Mucosa of rectum (tissue), 2 donors: Measurements from ENCODE around the gene PPP4R3B.
"Not testable (repeated sequence)": the region's sequence is repeated elsewhere in the genome, so short reads cannot be mapped to it uniquely, and the experiment has no call there.

Source experiments
- H3K27ac ChIP-seq, 2 donors: one replicate each; pipeline ENCODE4 v1.7.0; 2013; ENCODE audit warnings: inconsistent platforms in 2 of 2, low read depth in 2 of 2, low read length in 2 of 2
- H3K27me3 ChIP-seq, 2 donors: one replicate each; pipeline ENCODE4 v1.7.0; 2013; ENCODE audit warnings: low read length in 2 of 2; ENCODE audit not compliant: control insufficient read depth in 2 of 2, insufficient read depth in 2 of 2
- H3K36me3 ChIP-seq, 2 donors: one replicate each; pipeline ENCODE4 v1.7.0; 2013; ENCODE audit warnings: low read length in 2 of 2; ENCODE audit not compliant: control insufficient read depth in 2 of 2, insufficient read depth in 2 of 2
- H3K4me1 ChIP-seq, 2 donors: one replicate each; pipeline ENCODE4 v1.7.0; 2013; ENCODE audit warnings: low read length in 2 of 2, mild to moderate bottlenecking in 1 of 2; ENCODE audit not compliant: control insufficient read depth in 2 of 2, insufficient read depth in 2 of 2
- H3K4me3 ChIP-seq, 2 donors: one replicate each; pipeline ENCODE4 v1.7.0; 2013; ENCODE audit warnings: low read length in 2 of 2
- H3K9ac ChIP-seq, 2 donors: one replicate each; pipeline ENCODE4 v1.7.0; 2013; ENCODE audit warnings: low read length in 2 of 2, low read depth in 1 of 2, mild to moderate bottlenecking in 1 of 2
- H3K9me3 ChIP-seq, 2 donors: one replicate each; pipeline ENCODE4 v1.7.0; 2013; ENCODE audit warnings: low read length in 2 of 2; ENCODE audit not compliant: control insufficient read depth in 2 of 2
- donor health status: healthy.
- donor health status: Normal muscosa, but diverticular disease.

Gene PPP4R3B

GRCh38 chr2:55596795-55597194 is 20.6 kb downstream of the PPP4R3B start:
- not testable (repeated sequence) for H3K9me3 ChIP-seq, H3K27ac ChIP-seq, H3K4me3 ChIP-seq, H3K4me1 ChIP-seq, H3K27me3 ChIP-seq, H3K9ac ChIP-seq
- H3K36me3 ChIP-seq: peaks cover 18 to 29% of the 10 kb centered on the region in 2 donors

- no peaks in the 10 kb centered on the region for H3K27me3 ChIP-seq
- H3K4me3 ChIP-seq: no peak overlapping the region
- peaks cover 14 to 29% of the 10 kb centered on the region in 2 donors for H3K36me3 ChIP-seq
- H3K4me1 ChIP-seq: no peaks in the 10 kb centered on the region
- H3K9ac ChIP-seq: no peak overlapping the region
- H3K27ac ChIP-seq: no peak overlapping the region
- H3K9me3 ChIP-seq: no peaks in the 10 kb centered on the region
Observed at GRCh38 chr2:55595536-55595935, 21.9 kb downstream of the PPP4R3B start.

GRCh38 chr2:55592130-55592529 is 25.3 kb downstream of the PPP4R3B start:
- no peaks in the 10 kb centered on the region for H3K27me3 ChIP-seq
- H3K36me3 ChIP-seq: peaks cover 11 to 21% of the 10 kb centered on the region in 2 donors
- no peak overlapping the region for H3K9ac ChIP-seq
- H3K9me3 ChIP-seq: no peaks in the 10 kb centered on the region
- no peaks in the 10 kb centered on the region for H3K4me1 ChIP-seq
- H3K4me3 ChIP-seq: no peak overlapping the region
- no peak overlapping the region for H3K27ac ChIP-seq

- H3K27ac ChIP-seq: no peak overlapping the region
- no peaks in the 10 kb centered on the region for H3K9me3 ChIP-seq
- no peaks in the 10 kb centered on the region for H3K27me3 ChIP-seq
- no peak overlapping the region for H3K4me3 ChIP-seq
- H3K36me3 ChIP-seq: peaks cover 14 to 22% of the 10 kb centered on the region in 2 donors
- no peaks in the 10 kb centered on the region for H3K4me1 ChIP-seq
- no peak overlapping the region for H3K9ac ChIP-seq
Observed at GRCh38 chr2:55590810-55591440, 26.5 kb downstream of the PPP4R3B start.

GRCh38 chr2:55585451-55586080 is 31.9 kb downstream of the PPP4R3B start:
- H3K4me1 ChIP-seq: no peaks in the 10 kb centered on the region
- peaks cover 27 to 33% of the 10 kb centered on the region in 2 donors for H3K36me3 ChIP-seq
- no peaks in the 10 kb centered on the region for H3K27me3 ChIP-seq
- no peak overlapping the region for H3K4me3 ChIP-seq
- no peak overlapping the region for H3K27ac ChIP-seq
- no peaks in the 10 kb centered on the region for H3K9me3 ChIP-seq
- H3K9ac ChIP-seq: no peak overlapping the region

- Histone ChIP-seq H3K27me3 (no peaks in the 10 kb centered on the region), H3K9me3 (no peaks in the 10 kb centered on the region), H3K36me3 (peaks cover 25 to 39% of the 10 kb centered on the region in 2 donors), H3K27ac (no peak overlapping the region), H3K4me1 (no peaks in the 10 kb centered on the region), H3K4me3 (no peak overlapping the region), H3K9ac (no peak overlapping the region)
Observed at GRCh38 chr2:55581874-55582547, 35.4 kb downstream of the PPP4R3B start.

GRCh38 chr2:55581435-55581834 is 36.0 kb downstream of the PPP4R3B start:
- Histone ChIP-seq H3K4me3 (no peak overlapping the region), H3K9ac (no peak overlapping the region), H3K27ac (no peak overlapping the region), H3K9me3 (no peaks in the 10 kb centered on the region), H3K4me1 (no peaks in the 10 kb centered on the region), H3K27me3 (no peaks in the 10 kb centered on the region), H3K36me3 (peaks cover 19 to 37% of the 10 kb centered on the region in 2 donors)

GRCh38 chr2:55569002-55569401 is 48.4 kb downstream of the PPP4R3B start:
- not testable (repeated sequence) for H3K9me3 ChIP-seq, H3K4me1 ChIP-seq, H3K4me3 ChIP-seq, H3K27me3 ChIP-seq, H3K9ac ChIP-seq, H3K27ac ChIP-seq
- H3K36me3 ChIP-seq: peaks cover 25 to 28% of the 10 kb centered on the region in 2 donors

- no peak overlapping the region for H3K4me3 ChIP-seq
- no peak overlapping the region for H3K9ac ChIP-seq
- no peaks in the 10 kb centered on the region for H3K27me3 ChIP-seq
- no peak overlapping the region for H3K27ac ChIP-seq
- no peaks in the 10 kb centered on the region for H3K9me3 ChIP-seq
- no peaks in the 10 kb centered on the region for H3K4me1 ChIP-seq
- peaks cover 35 to 41% of the 10 kb centered on the region in 2 donors for H3K36me3 ChIP-seq
Observed at GRCh38 chr2:55567298-55567697, 50.1 kb downstream of the PPP4R3B start.

GRCh38 chr2:55565613-55566012 is 51.8 kb downstream of the PPP4R3B start:
- Histone ChIP-seq H3K27me3 (no peaks in the 10 kb centered on the region), H3K36me3 (peaks cover 40 to 49% of the 10 kb centered on the region in 2 donors), H3K9me3 (no peaks in the 10 kb centered on the region), H3K4me3 (no peak overlapping the region), H3K4me1 (no peaks in the 10 kb centered on the region), H3K27ac (no peak overlapping the region), H3K9ac (no peak overlapping the region)
